GM18498 (cell line): Measurements from ENCODE around the gene PHF5A.

Experiments
- ATAC-seq: cut with Tn5 transposase; IDR thresholded peaks from one replicate; pipeline ENCODE4 v1.9.1; 2021; ENCODE audit warnings: mild to moderate bottlenecking, moderate library complexity; ENCODE audit not compliant: unreplicated experiment

PHF5A gene

GRCh38 chr22:41468381-41469217, at the start of gene PHF5A, which contains the start of gene ACO2:
Gene PHF5A (minus strand): TSS chr22:41468692. CDS start chr22:41468653, 39 bp downstream.
Gene ACO2 (plus strand): TSS chr22:41469117. CDS start chr22:41469147, 30 bp downstream.
- peak; percentile 87 for ATAC-seq

- no peak for ATAC-seq
Observed at GRCh38 chr22:41518048-41518347, 49.5 kb upstream of the PHF5A start.

- ATAC-seq, result no peak
Observed at GRCh38 chr22:41517172-41518047, 48.9 kb upstream of the PHF5A start.

- no peak for ATAC-seq
Observed at GRCh38 chr22:41516462-41516861, 48.0 kb upstream of the PHF5A start.

GRCh38 chr22:41513391-41513790, 44.9 kb upstream of the PHF5A start:
- ATAC-seq, result no peak

- ATAC-seq, result no peak
Observed at GRCh38 chr22:41512421-41513194, 44.1 kb upstream of the PHF5A start.

- no peak for ATAC-seq
Observed at GRCh38 chr22:41511521-41511968, 43.1 kb upstream of the PHF5A start.

GRCh38 chr22:41508770-41509170, 40.3 kb upstream of the PHF5A start:
- no peak for ATAC-seq

- no peak for ATAC-seq
Observed at GRCh38 chr22:41507330-41508063, 39.0 kb upstream of the PHF5A start.

- ATAC-seq, result no peak
Observed at GRCh38 chr22:41505511-41506220, 37.2 kb upstream of the PHF5A start.

GRCh38 chr22:41504816-41505215, 36.3 kb upstream of the PHF5A start:
- ATAC-seq, result no peak

GRCh38 chr22:41504397-41504796, 35.9 kb upstream of the PHF5A start:
- no peak for ATAC-seq

GRCh38 chr22:41501209-41501608, 32.7 kb upstream of the PHF5A start:
- ATAC-seq, result no peak

- no peak for ATAC-seq
Observed at GRCh38 chr22:41500303-41500702, 31.8 kb upstream of the PHF5A start.

- no peak for ATAC-seq
Observed at GRCh38 chr22:41499624-41500280, 31.3 kb upstream of the PHF5A start.

- no peak for ATAC-seq
Observed at GRCh38 chr22:41498303-41498835, 29.9 kb upstream of the PHF5A start.

- no peak for ATAC-seq
Observed at GRCh38 chr22:41491374-41492100, 23.0 kb upstream of the PHF5A start.
